Adrenal gland (tissue), 12 donors: ENCODE measurements around the gene MTOR. TPM values are rescaled to one million over a fixed set of nuclear protein-coding genes. Genes with fewer than 3 reads are reported as not detected.

Experiments
- DNase-seq, 7 donors: peaks; one replicate each; pipeline ENCODE4 v3.0.0-alpha.2; 2019 to 2020
- H3K27ac ChIP-seq, 5 donors: fragments of 200-600 bp; sonication (generic) in 4 of 5; 1 replicate in 3 of 5; 2 replicates in 2 of 5; pipeline versions ENCODE4 v1.5.1 to v1.8.0; 2016 to 2020; ENCODE audit warnings: mild to moderate bottlenecking in 1 of 5
- H3K27me3 ChIP-seq: fragments of 200-600 bp; 2 replicates; pipeline ENCODE4 v1.8.0; 2021
- H3K36me3 ChIP-seq, 2 donors: fragments of 200-600 bp; replicated peaks in 1 of 2; 1 replicate in 1 of 2; 2 replicates in 1 of 2; pipeline versions ENCODE4 v1.5.1 to v1.8.0; 2018 to 2022
- H3K4me1 ChIP-seq, 2 donors: fragments of 200-600 bp; replicated peaks in 1 of 2; 1 replicate in 1 of 2; 2 replicates in 1 of 2; pipeline versions ENCODE4 v1.5.1 to v1.8.0; 2018 to 2021
- H3K4me3 ChIP-seq, 4 donors: fragments of 200-600 bp; sonication (generic) in 3 of 4; one replicate each; pipeline ENCODE4 v1.5.1; 2016 to 2018
- H3K9me3 ChIP-seq, 3 donors: fragments of 200-600 bp; sonication (generic) in 1 of 3; replicated peaks in 1 of 3; 1 replicate in 2 of 3; 2 replicates in 1 of 3; pipeline versions ENCODE4 v1.5.1 to v1.8.0; 2016 to 2021
- CTCF ChIP-seq, 6 experiments: fragments of 450-650 bp in 4 of 6; fragments of 200-600 bp in 2 of 6; sonication (generic) in 1 of 6; IDR thresholded peaks; 1 replicate in 5 of 6; 2 replicates in 1 of 6; pipeline versions ENCODE4 v1.5.1 to v1.8.0; 2016 to 2021; ENCODE audit warnings: antibody characterized with exemption in 6 of 6, mild to moderate bottlenecking in 2 of 6, moderate library complexity in 1 of 6
- POLR2A ChIP-seq, 2 donors: fragments of 450-650 bp; IDR thresholded peaks; one replicate each; pipeline ENCODE4 v1.6.1; 2017; ENCODE audit warnings: antibody characterized with exemption in 2 of 2, mild to moderate bottlenecking in 2 of 2, moderate library complexity in 1 of 2
- WGBS, 4 donors: extraction: QIAGEN DNeasy Blood & Tissue Kit in 2 of 4; methylation state at CpG; one replicate each; pipeline versions ENCODE4 v1.1.5 to v1.1.7; 2013 to 2017; 5-methylcytosine and 5-hydroxymethylcytosine counted together
- intact Hi-C, 2 donors: fragments of 100-400 bp; cut with DNase I; formaldehyde crosslinking; loops; one replicate each; pipeline versions ENCODE4 v1.14.1 to v1.15.0; 2022 to 2023
- polyA plus RNA-seq, 3 donors: library from polyadenylated mRNA; stranded (reverse); fragments of 200-250 nt in 2 of 3; fragments of 350-450 nt in 1 of 3; fragmentation: Illumina TruSeq in 1 of 3; extraction: RNeasy Lipid Tissue Mini Kit (QIAGEN cat#74804) in 1 of 3; gene quantifications; one replicate each; pipeline ENCODE4 v1.2.3, GENCODE V29; 2013 to 2014
- total RNA-seq, 9 donors: library from RNA; depleted of rRNA in 4 of 9; stranded (reverse); fragments of >200 nt in 4 of 9; fragments of 120-200 nt in 1 of 9; fragmentation: NEBNext Ultra II Directional in 1 of 9; extraction: Animal tissue kit (Norgen Biotek cat#: 25700) in 1 of 9; gene quantifications; one replicate each; pipeline versions ENCODE4 v1.1.0 to v1.2.4, GENCODE V29; 2013 to 2023
- donor health status: healthy with polysubstance abuse.
- donor health status: Bipolar disorder and iron deficiency.
- donor health status: DM: yes; HTN: yes; CAD: no.
- donor health status: DM: no; HTN: no; CAD: no.
- donor health status: DM: no; HTN: no; CAD: no.
- donor health status: DM: yes; HTN: yes; CAD: no.

Gene MTOR
- total and polyA plus RNA-seq, 12 donors = 21.4 to 45.3 (median 33.4) TPM

- 94 to 100% (median 97%) methylated on average over 4 of the region's 4 CpGs for WGBS, 4 donors
- peaks cover 0 to 72% of the 10 kb centered on the region in 2 donors for H3K36me3 ChIP-seq
- no peaks in the 10 kb centered on the region for H3K4me1 ChIP-seq
- no peak for DNase-seq
- TF ChIP-seq POLR2A (IDR thresholded peaks at IDR 0.05) = no peak
- no peak for TF ChIP-seq CTCF (IDR thresholded peaks at IDR 0.05)
- no peak overlapping the region for H3K27ac ChIP-seq
- H3K4me3 ChIP-seq = no peak overlapping the region
- intact Hi-C loops = no loop called here
- no peaks in the 10 kb centered on the region for H3K27me3 ChIP-seq
- no peaks in the 10 kb centered on the region for H3K9me3 ChIP-seq
Observed at GRCh38 chr1:11197359-11197758, 65.0 kb downstream of the MTOR start.

- Histone ChIP-seq H3K4me1 (no peaks in the 10 kb centered on the region), H3K27me3 (no peaks in the 10 kb centered on the region), H3K27ac (no peak overlapping the region), H3K9me3 (no peaks in the 10 kb centered on the region), H3K36me3 (peaks cover 0 to 76% of the 10 kb centered on the region in 2 donors), H3K4me3 (no peak overlapping the region)
- intact Hi-C loops = no loop called here
- WGBS, 4 donors = 87 to 96% (median 91%) methylated on average over 2 of the region's 2 CpGs
- DNase-seq = no peak
- TF ChIP-seq POLR2A (IDR thresholded peaks at IDR 0.05) = no peak
- TF ChIP-seq CTCF (IDR thresholded peaks at IDR 0.05) = no peak
Observed at GRCh38 chr1:11196945-11197344, 65.4 kb downstream of the MTOR start.

- Histone ChIP-seq H3K27me3 (no peaks in the 10 kb centered on the region), H3K4me1 (no peaks in the 10 kb centered on the region), H3K27ac (no peak overlapping the region), H3K9me3 (no peaks in the 10 kb centered on the region), H3K36me3 (peaks cover 0 to 67% of the 10 kb centered on the region in 2 donors), H3K4me3 (no peak overlapping the region)
- 91 to 94% (median 92%) methylated on average over 13 to 14 of the region's 14 CpGs for whole genome bisulfite sequencing, 4 donors
- DNase-seq = no peak
- intact Hi-C loops = no loop called here
- TF ChIP-seq CTCF (IDR thresholded peaks at IDR 0.05) (no peak), POLR2A (IDR thresholded peaks at IDR 0.05) (no peak)
Observed at GRCh38 chr1:11194407-11195176, 67.8 kb downstream of the MTOR start.

- no peak for TF ChIP-seq POLR2A (IDR thresholded peaks at IDR 0.05)
- TF ChIP-seq CTCF (IDR thresholded peaks at IDR 0.05) = no peak
- DNase-seq = no peak
- 90 to 94% (median 92%) methylated on average over 10 to 11 of the region's 11 CpGs for WGBS, 4 donors
- Histone ChIP-seq H3K27ac (no peak overlapping the region), H3K4me1 (peaks cover 0 to 5% of the 10 kb centered on the region in 2 donors), H3K36me3 (peaks cover 0 to 56% of the 10 kb centered on the region in 2 donors), H3K4me3 (no peak overlapping the region), H3K27me3 (no peaks in the 10 kb centered on the region), H3K9me3 (no peaks in the 10 kb centered on the region)
- intact Hi-C loops = no loop called here
Observed at GRCh38 chr1:11193376-11193775, 69.0 kb downstream of the MTOR start.
